ENCODE measurements around the gene SMIM30.
"Not testable (repeated sequence)": the region's sequence is repeated elsewhere in the genome, so short reads cannot be mapped to it uniquely, and the experiment has no call there.

The SMIM30 gene

DNA sequence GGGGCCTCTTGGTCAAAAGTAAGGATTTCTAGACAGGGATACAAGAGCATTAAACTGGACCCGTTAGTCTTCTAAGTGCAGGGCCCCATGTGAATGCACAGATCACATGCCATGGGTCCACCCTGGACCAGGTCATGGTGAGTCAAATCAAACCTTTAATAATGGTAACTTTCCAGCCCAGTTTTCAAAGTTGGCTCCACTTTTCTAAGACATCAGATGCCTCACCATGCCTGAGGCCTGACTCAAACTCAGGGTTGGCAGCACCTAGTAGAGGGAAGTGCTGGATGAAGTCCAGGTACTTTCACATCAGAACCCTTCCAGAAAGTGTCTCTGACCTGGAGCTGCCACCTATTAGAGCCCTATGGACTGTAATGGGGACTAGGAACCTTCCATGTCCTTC, 9.7 kb upstream of the SMIM30 start:
- no peaks in the 10 kb centered on the region for H3K9me3 ChIP-seq (ENCODE audit: insufficient read depth, low read length)
- no peak for DNase-seq (ENCODE audit: low read depth, low spot score)
- H3K36me3 ChIP-seq (ENCODE audit: insufficient read depth, insufficient read length, low read length) = no peaks in the 10 kb centered on the region
- H3K9ac ChIP-seq (ENCODE audit: insufficient read length, low read depth) = no peak overlapping the region
- no peaks in the 10 kb centered on the region for H3K27me3 ChIP-seq (ENCODE audit: insufficient read depth, insufficient read length)
- H3K4me3 ChIP-seq (ENCODE audit: insufficient read length, low read depth) = no peak overlapping the region
- TF ChIP-seq SUZ12 (IDR thresholded peaks at IDR 0.05; ENCODE audit: extremely low read depth, insufficient read depth, insufficient read length) (no peak), ZNF274 (IDR thresholded peaks at IDR 0.05; ENCODE audit: low read depth, low read length) (no peak)
- no peaks in the 10 kb centered on the region for H3K4me1 ChIP-seq (ENCODE audit: insufficient read depth, insufficient read length)

DNA sequence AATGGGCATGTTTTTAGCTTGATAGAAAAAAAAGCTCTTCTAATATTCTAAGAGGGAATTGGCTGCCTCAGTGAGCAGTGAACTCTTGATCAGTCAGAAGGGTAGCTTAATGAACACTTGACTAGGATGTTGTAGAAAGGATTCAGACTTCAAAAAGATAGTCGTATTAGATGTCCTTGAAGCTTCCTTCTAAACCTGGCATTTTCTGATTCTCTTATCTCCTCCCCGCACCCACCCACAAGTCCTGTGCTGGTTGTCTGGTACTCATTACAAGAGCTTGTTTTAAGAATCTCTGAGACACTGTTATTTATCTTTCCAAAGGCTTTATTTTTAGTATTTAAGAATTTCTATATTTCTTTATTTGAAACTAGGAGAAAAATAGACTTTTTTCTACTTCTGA, 7.4 kb upstream of the SMIM30 start:
- H3K27me3 ChIP-seq (ENCODE audit: insufficient read depth, insufficient read length) = no peaks in the 10 kb centered on the region
- no peak overlapping the region for H3K4me3 ChIP-seq (ENCODE audit: insufficient read length, low read depth)
- no peaks in the 10 kb centered on the region for H3K36me3 ChIP-seq (ENCODE audit: insufficient read depth, insufficient read length, low read length)
- TF ChIP-seq ZNF274 (IDR thresholded peaks at IDR 0.05; ENCODE audit: low read depth, low read length) (no peak), SUZ12 (IDR thresholded peaks at IDR 0.05; ENCODE audit: extremely low read depth, insufficient read depth, insufficient read length) (no peak), YY1 (IDR thresholded peaks at IDR 0.05; ENCODE audit: insufficient read depth, insufficient read length) (no peak)
- H3K9me3 ChIP-seq (ENCODE audit: insufficient read depth, low read length) = no peaks in the 10 kb centered on the region
- H3K4me1 ChIP-seq (ENCODE audit: insufficient read depth, insufficient read length) = no peaks in the 10 kb centered on the region
- DNase-seq (ENCODE audit: low read depth, low spot score) = no peak
- no peak overlapping the region for H3K9ac ChIP-seq (ENCODE audit: insufficient read length, low read depth)

DNA sequence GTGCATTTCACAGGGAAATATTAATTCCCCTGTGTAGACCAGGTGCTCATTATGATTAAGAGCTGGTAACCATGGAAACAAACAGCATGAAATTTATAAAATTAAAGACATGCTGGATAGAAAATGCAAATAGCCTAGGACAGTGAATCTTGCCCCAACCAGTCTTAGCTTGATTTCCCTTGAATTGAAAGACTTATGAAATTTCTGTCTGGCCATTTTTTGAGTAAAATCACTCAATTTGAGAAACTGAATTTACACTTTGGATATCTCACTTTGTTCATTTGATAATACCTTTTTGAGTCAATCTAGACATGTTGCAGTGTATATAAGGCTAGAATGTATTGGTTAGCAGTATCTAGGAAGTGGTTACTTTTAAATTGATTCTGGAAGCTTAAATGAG, 4.4 kb upstream of the SMIM30 start:
- no peaks in the 10 kb centered on the region for H3K27me3 ChIP-seq (ENCODE audit: insufficient read depth, insufficient read length)
- H3K9ac ChIP-seq (ENCODE audit: insufficient read length, low read depth) = no peak overlapping the region
- no peaks in the 10 kb centered on the region for H3K36me3 ChIP-seq (ENCODE audit: insufficient read depth, insufficient read length, low read length)
- TF ChIP-seq ZNF274 (IDR thresholded peaks at IDR 0.05; ENCODE audit: low read depth, low read length) (no peak), YY1 (IDR thresholded peaks at IDR 0.05; ENCODE audit: insufficient read depth, insufficient read length) (no peak), SUZ12 (IDR thresholded peaks at IDR 0.05; ENCODE audit: extremely low read depth, insufficient read depth, insufficient read length) (no peak)
- H3K9me3 ChIP-seq (ENCODE audit: insufficient read depth, low read length) = no peaks in the 10 kb centered on the region
- no peaks in the 10 kb centered on the region for H3K4me1 ChIP-seq (ENCODE audit: insufficient read depth, insufficient read length)
- no peak overlapping the region for H3K4me3 ChIP-seq (ENCODE audit: insufficient read length, low read depth)
- no peak for DNase-seq (ENCODE audit: low read depth, low spot score)

DNA sequence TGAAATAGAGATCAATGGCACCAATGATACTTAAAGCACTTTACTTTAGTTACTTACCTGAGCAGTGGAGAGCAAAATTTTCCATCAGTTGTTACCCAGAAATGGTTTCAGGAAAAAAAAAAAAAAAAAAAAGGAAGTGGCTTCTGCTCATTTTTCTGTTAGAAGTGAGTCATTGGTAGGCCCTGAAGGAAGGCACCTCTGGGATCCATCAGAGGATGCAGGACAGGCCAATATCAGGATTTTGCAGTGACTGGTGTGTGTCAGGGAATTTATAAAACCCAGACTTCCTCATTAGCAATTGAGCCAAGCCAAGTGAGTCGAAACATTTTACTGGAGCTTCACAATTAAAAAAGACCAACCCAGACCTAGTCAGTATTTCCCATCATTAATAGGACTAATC, 2.3 kb upstream of the SMIM30 start:
- Histone ChIP-seq H3K4me1 (ENCODE audit: insufficient read depth, insufficient read length) (no peaks in the 10 kb centered on the region), H3K27me3 (ENCODE audit: insufficient read depth, insufficient read length) (no peaks in the 10 kb centered on the region), H3K9ac (ENCODE audit: insufficient read length, low read depth) (no peak overlapping the region), H3K4me3 (ENCODE audit: insufficient read length, low read depth) (no peak overlapping the region), H3K36me3 (ENCODE audit: insufficient read depth, insufficient read length, low read length) (peaks cover 9% of the 10 kb centered on the region), H3K9me3 (ENCODE audit: insufficient read depth, low read length) (no peaks in the 10 kb centered on the region)
- DNase-seq (ENCODE audit: low read depth, low spot score) = no peak
- TF ChIP-seq SUZ12 (IDR thresholded peaks at IDR 0.05; ENCODE audit: extremely low read depth, insufficient read depth, insufficient read length) (no peak), ZNF274 (IDR thresholded peaks at IDR 0.05; ENCODE audit: low read depth, low read length) (no peak), YY1 (IDR thresholded peaks at IDR 0.05; ENCODE audit: insufficient read depth, insufficient read length) (no peak)

DNA sequence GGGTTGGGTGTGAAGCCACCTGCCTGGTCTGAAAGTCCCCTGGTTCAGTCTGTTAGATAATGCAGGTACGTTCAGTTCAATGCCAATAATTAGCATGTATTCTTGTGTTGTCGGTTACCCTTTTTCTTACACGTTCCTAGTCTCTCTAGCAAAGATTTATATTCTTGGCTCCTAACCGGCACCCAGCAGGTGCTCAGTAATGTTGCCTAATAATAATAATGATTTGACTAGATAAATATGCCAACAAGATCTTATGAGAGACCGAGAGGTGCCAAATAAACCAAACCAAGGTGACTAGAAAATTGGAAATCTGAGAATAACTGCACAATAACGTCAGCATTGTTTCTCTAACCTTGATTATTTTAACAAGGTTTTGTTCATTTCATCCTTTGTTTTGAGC, 1.1 kb upstream of the SMIM30 start:
- Histone ChIP-seq H3K9ac (ENCODE audit: insufficient read length, low read depth) (no peak overlapping the region), H3K9me3 (ENCODE audit: insufficient read depth, low read length) (no peaks in the 10 kb centered on the region), H3K4me1 (ENCODE audit: insufficient read depth, insufficient read length) (no peaks in the 10 kb centered on the region), H3K4me3 (ENCODE audit: insufficient read length, low read depth) (no peak overlapping the region), H3K36me3 (ENCODE audit: insufficient read depth, insufficient read length, low read length) (peaks cover 16% of the 10 kb centered on the region), H3K27me3 (ENCODE audit: insufficient read depth, insufficient read length) (no peaks in the 10 kb centered on the region)
- DNase-seq (ENCODE audit: low read depth, low spot score) = no peak
- TF ChIP-seq YY1 (IDR thresholded peaks at IDR 0.05; ENCODE audit: insufficient read depth, insufficient read length) = no peak
- no peak for TF ChIP-seq SUZ12 (IDR thresholded peaks at IDR 0.05; ENCODE audit: extremely low read depth, insufficient read depth, insufficient read length)
- no peak for TF ChIP-seq ZNF274 (IDR thresholded peaks at IDR 0.05; ENCODE audit: low read depth, low read length)

DNA sequence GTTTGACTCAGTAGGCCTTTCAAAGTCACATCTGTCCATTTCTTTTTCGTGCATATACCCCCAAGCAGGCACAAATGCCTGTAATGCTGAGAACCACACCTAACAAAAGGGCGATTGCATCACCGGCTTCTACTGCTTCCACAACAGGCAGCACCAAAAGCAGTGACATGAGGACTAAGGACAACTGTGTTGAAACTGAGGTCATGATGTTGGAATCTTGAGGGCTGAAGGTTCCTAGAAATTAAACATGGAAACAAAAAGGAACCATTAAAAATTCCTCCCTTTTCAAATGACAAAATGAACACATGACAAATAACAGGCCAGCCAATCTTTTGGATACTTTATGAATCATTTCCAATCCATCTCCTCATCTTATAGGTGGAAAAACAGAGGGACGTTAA, 980 bp downstream of the SMIM30 start:
- Histone ChIP-seq H3K36me3 (ENCODE audit: insufficient read depth, insufficient read length, low read length) (peaks cover 21% of the 10 kb centered on the region), H3K9ac (ENCODE audit: insufficient read length, low read depth) (peak overlapping the region; percentile 33), H3K4me3 (ENCODE audit: insufficient read length, low read depth) (peak overlapping the region; percentile 47)
- H3K27me3 ChIP-seq (ENCODE audit: insufficient read depth, insufficient read length); DNase-seq (ENCODE audit: low read depth, low spot score); H3K4me1 ChIP-seq (ENCODE audit: insufficient read depth, insufficient read length); H3K9me3 ChIP-seq (ENCODE audit: insufficient read depth, low read length): not testable (repeated sequence)

DNA sequence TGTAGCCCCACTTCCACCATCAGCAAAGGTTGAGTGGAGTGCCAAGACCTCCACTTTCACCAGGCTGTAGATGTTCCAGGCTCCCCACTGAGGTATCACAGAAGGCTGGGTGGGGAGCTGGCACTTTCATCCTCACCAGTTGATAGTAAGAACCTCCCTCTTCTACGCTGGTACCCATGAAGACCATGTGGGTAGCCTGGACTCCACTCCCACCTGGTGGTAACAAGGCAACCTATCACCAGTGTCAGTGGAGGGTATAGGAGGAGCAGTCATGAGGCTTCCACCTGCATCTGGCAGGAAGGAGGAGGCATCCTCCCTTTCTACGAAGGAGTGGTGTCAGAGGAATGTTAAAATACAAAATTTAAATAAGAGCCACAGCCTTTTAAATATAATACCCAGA, 4.4 kb downstream of the SMIM30 start:
- no peaks in the 10 kb centered on the region for H3K9me3 ChIP-seq (ENCODE audit: insufficient read depth, low read length)
- peaks cover 21% of the 10 kb centered on the region for H3K36me3 ChIP-seq (ENCODE audit: insufficient read depth, insufficient read length, low read length)
- H3K4me3 ChIP-seq (ENCODE audit: insufficient read length, low read depth) = no peak overlapping the region
- DNase-seq (ENCODE audit: low read depth, low spot score) = no peak
- H3K9ac ChIP-seq (ENCODE audit: insufficient read length, low read depth) = no peak overlapping the region
- no peaks in the 10 kb centered on the region for H3K27me3 ChIP-seq (ENCODE audit: insufficient read depth, insufficient read length)
- H3K4me1 ChIP-seq (ENCODE audit: insufficient read depth, insufficient read length) = no peaks in the 10 kb centered on the region
- TF ChIP-seq YY1 (IDR thresholded peaks at IDR 0.05; ENCODE audit: insufficient read depth, insufficient read length) = no peak
- no peak for TF ChIP-seq ZNF274 (IDR thresholded peaks at IDR 0.05; ENCODE audit: low read depth, low read length)
- TF ChIP-seq SUZ12 (IDR thresholded peaks at IDR 0.05; ENCODE audit: extremely low read depth, insufficient read depth, insufficient read length) = no peak

DNA sequence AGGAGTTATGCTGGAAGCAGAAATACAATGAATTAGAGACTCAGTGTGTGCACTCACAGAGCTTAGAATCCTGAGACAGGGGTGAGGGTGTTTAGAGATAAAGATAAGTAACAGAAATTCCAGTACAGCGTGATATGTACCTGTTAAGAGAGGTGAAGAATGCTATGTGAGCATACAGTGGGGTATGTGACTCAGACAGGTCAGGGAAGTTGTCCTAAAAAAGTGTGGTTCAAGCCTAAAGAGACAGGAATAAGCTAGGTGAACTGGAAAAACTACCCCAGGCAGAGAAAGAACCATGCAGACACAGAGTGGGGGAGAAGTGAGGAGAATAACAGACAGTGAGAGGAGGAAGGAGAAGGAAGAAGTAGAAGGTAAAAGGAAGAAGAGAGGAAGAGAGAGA, 8.6 kb downstream of the SMIM30 start:
- no peak overlapping the region for H3K9ac ChIP-seq (ENCODE audit: insufficient read length, low read depth)
- DNase-seq (ENCODE audit: low read depth, low spot score) = no peak
- H3K9me3 ChIP-seq (ENCODE audit: insufficient read depth, low read length) = no peaks in the 10 kb centered on the region
- peaks cover 5% of the 10 kb centered on the region for H3K36me3 ChIP-seq (ENCODE audit: insufficient read depth, insufficient read length, low read length)
- no peak for TF ChIP-seq SUZ12 (IDR thresholded peaks at IDR 0.05; ENCODE audit: extremely low read depth, insufficient read depth, insufficient read length)
- no peak for TF ChIP-seq ZNF274 (IDR thresholded peaks at IDR 0.05; ENCODE audit: low read depth, low read length)
- no peak for TF ChIP-seq YY1 (IDR thresholded peaks at IDR 0.05; ENCODE audit: insufficient read depth, insufficient read length)
- H3K27me3 ChIP-seq (ENCODE audit: insufficient read depth, insufficient read length) = no peaks in the 10 kb centered on the region
- no peaks in the 10 kb centered on the region for H3K4me1 ChIP-seq (ENCODE audit: insufficient read depth, insufficient read length)
- no peak overlapping the region for H3K4me3 ChIP-seq (ENCODE audit: insufficient read length, low read depth)
